GM19328 (cell line): ENCODE results near the gene PTX4.
"Not testable (repeated sequence)": the region's sequence is repeated elsewhere in the genome, so short reads cannot be mapped to it uniquely, and the experiment has no call there.

Experiments used
- ATAC-seq: cut with Tn5 transposase; IDR thresholded peaks from one replicate; pipeline ENCODE4 v1.9.1; 2021; ENCODE audit warnings: mild to moderate bottlenecking, moderate library complexity; ENCODE audit not compliant: unreplicated experiment

Gene PTX4

DNA sequence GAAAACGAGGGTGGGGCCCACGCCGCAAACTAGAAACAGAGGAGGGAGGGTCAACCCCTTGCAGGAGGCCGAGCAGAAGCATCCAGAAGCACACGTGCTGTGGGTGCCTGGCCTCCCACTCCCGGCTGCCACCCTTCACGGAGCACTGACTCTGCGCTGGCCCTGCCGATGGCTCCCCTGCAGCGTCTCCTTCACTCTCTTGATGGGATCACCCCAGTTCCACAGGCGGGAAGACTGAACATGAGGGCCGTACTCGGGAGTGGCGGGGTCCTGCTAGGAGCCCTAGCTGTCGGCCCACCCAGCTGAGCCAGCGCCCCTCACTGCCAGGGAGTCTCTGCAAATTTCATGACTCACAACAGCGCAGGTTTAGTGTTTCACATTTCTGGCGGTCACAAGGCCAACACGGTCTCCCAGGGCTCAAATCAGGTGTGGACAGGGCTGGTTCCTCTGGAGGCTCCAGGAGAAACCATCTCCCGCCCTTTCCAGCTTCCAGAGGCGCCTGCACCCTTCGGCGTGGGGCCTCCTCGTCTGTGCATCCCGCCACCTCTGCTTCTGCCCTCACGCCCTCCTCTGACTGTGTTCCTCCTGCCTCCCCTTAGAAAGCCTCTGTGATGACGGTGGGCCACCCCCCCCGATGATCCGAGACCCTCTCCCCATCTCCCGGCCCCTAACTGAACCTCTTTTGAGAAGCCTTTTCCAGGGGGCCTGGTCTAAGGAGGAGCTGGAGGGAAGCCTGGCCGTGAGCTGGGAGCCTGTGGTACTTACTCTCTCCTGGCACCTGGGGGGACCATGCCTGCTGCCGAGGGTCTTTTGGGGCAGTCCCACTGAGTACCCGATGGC is 2.0 kb downstream of the PTX4 start:
- ATAC-seq, result no peak

DNA sequence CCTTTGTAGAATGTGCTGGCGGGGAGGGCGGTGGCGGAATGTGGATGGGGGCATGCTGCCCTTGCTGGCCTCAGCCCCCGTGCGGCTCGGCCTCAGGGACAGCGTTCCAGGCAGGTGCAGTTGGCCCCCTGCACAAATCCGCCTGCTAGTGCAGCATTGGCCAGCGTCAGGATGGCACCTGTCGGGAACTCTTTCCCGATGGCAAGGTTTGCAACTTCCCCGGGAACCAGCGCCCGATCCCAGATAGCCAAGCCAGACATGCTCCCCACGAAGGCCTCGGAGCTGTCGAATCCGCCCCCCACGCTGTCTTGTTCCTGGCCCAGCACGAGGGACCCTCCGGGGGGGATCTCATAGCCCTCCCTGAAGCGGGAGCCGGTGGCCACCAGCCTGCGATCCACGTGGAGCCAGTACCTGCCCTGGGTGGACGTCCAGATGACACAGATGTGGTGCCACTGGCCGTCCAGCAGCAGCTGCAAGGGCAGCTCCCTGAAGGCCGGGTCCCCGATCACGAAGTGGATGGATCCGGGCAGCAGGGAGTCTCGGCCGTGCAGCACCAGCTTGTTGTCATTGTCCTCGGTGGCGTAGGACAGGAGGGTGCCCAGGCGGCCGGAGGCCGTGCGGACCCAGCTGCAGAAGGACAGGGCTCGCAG is 2.8 kb downstream of the PTX4 start:
- ATAC-seq, result no peak

DNA sequence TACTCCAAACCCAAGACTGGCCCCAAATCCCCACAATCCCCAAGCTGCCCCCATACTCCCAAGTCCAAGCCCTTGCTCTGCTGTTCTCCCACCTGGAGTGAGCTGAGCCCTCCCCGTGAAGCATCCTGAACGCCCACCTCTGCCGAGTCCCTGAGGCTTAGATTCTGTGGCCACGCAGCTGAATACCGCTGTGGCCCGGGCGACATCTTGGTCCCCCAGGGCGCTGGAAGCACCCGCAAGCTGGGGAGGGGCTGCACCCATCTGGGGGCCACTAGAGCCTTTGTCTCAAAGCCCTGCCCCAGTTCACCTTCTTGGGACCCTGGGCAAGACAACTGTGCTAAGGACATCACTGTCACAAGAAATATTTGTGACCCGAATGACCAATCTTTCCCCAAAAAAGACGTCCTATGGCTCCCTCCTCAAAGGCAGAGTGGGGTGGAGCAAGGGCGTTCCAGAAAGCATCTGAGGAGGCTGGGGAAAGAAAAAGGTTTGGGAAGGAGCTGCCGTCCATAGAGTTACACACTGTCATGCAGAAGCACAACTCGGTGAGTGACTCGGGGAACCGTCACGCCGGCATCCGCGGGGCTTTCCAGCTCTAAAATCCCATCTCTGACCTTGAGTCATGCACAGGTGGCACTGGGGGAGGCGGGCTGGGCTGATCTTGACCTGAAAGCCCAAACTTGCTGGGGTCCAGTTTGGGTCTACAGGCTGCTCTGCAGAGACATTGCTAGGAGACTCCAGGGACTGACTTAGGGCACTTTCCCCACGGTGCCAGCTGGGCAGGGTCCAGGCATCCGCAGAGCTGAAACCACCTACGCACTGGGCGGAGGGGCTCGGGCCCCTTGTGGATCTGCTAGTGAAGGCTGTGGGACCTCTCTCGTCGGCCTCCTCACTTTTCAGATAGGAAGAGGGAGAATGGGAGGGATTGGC is 6.6 kb downstream of the PTX4 start:
- no peak for ATAC-seq

DNA sequence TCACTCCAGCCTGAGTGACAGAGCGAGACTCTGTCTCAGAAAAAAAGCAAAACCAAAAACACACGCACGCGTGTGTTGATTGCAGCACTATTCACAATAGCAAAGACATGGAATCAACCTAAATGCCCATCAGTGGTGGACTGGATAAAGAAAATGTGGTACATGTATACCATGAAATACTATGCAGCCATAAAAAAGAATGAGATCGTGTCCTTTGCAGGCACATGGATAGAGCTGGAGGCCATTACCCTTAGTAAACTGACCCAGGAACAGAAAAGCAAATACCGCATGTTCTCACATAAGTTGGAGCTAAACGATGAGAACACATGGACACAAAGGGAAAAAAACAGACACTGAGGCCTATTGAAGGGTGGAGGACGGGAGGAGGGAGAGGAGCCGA is 9.8 kb downstream of the PTX4 start:
- not testable (repeated sequence) for ATAC-seq

GRCh38 chr16:1477033-1477432 is 11.7 kb downstream of the PTX4 start:
- ATAC-seq, result no peak

- no peak for ATAC-seq
Observed at GRCh38 chr16:1475552-1476114, 13.1 kb downstream of the PTX4 start.

DNA sequence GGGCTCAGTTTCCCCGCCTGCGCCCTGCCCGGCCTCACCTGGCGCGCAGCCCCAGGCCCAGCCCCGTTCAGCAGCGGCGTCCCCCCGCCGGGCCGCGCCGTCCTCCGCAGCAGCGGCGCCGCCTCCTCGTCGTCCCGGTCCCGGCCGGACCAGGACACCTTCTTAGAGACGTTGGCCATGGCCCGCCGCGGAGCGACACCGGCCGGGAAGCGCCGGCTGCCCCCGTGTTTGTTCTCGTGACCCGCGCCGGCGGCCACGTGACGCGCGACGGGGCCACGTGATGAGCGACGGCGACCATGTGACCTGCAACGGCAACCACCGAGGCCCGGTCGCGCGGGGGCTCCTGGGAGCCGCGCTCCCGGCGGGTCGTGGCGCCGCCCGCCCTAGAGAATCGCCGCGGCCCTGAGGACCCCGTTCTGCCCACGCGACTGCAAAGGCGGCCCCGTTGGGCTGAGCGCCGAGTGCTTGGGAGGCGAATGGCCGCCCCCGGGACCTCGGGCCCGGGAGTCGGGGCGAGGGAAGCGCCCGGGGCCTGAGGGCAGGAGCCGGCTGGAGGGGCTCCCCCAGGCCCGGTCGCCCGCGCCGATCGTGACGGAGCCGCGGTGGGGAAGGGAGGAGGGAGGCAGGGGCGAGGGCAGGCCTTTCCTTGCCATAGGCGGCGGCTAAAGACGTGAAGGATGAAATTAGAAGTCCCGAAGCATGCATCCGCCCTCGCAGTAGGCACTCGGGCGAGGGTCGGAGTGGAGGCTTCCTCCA is 13.8 kb downstream of the PTX4 start, which contains the start of gene CLCN7:
TSS of gene CLCN7 (minus strand) at position 233 of the 756 bp plus-strand sequence. CDS start at position 179, 54 bp downstream.
- peak; percentile 90 for ATAC-seq

DNA sequence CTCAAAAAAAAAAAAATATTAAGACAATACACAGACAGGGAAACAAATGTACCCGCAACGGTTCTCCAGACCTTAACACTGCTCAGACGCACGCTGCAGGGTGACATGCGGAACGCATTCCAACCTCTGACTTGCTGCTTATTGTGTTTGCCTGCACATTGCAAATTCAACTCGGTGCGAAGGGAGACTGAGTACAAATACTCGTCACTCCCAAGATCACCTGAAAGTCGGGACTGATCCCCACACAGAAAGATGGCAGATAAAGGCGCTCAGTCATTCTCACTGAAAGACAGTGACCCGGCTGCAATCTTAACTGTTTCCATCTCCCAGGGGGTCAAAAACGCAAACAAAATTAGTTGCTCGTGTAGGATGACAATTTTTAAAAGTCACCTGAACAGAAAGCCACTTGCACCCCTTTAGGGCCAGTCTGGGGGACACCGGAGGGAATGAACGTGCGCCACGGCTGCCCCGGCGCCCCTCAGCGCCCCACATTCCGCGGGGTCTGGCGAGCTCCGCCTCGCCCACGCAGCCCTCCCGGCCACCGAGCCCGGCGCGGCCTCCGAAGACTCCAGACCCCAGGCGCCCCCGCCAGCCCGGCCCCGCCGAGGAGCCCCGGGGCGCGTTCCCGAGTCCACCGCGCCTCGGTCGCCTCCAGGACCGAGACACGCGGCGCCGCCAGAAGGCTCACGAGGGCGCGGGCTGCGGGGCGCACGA is 14.5 kb downstream of the PTX4 start:
- ATAC-seq, result peak; percentile 24

DNA sequence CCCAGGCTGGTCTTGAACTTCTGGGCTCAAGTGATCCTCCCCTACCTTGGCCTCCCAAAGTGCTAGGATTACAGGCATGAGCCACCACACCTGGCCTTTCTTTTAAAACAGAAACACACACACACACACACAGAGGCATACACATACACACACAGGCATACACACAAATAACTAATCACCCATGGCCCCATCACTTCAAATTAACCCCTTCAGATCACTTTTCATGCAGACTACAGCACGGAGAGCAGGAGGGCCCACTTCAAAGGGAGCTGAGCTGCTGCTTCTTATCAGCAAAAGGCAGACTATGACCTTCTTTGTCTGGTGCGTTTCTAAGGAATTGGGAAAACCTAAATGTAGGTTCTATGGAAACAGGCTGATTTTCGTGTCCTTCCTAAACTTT is 15.8 kb downstream of the PTX4 start:
- ATAC-seq, result no peak

GRCh38 chr16:1471569-1472194 is 17.1 kb downstream of the PTX4 start:
- no peak for ATAC-seq

GRCh38 chr16:1470481-1471251 is 18.1 kb downstream of the PTX4 start:
- no peak for ATAC-seq

DNA sequence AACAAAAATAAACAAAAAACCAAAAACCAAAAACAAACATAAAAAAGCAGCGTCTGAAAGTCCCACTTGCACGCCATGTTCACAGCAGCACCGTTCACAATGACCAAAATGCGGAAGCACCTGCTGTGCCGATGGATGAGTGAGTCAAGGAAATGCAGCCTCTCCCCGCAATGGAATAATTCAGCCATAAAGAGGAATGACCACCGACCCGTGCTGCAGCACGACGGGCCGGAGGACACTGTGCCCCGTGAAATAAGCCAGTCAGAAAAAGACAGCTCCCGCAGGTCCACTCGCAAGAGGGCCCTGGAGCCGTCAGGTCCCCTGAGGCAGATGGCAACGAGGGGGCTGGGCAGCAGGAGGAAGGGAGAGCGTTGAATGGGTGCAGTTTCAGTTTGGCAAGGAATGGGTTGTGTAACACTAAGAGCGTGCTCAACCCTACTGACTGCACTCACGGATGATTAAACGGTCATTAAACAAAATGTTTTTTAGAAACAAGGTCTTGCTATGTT is 19.0 kb downstream of the PTX4 start:
- ATAC-seq, result no peak

DNA sequence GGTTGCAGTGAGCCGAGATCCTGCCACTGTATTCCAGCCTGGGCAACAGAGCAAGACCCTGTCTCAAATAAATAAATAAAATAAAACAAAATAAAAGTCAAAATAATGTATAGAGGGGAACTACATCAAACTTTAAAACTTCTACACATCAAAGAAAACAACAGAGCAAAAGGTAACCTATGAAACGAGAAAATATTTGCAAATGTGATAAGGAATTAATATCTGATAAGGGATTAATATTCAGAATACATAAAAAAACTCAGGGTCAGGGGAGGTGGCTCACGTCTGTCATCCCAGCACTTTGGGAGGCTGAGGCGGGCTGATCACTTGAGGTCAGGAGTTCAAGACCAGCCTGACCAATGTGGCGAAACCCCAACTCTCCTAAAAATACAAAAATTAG is 19.6 kb downstream of the PTX4 start:
- ATAC-seq, result not testable (repeated sequence)

- no peak for ATAC-seq
Observed at GRCh38 chr16:1468426-1468810, 20.3 kb downstream of the PTX4 start.

- no peak for ATAC-seq
Observed at GRCh38 chr16:1466968-1467521, 21.7 kb downstream of the PTX4 start.

- ATAC-seq, result no peak
Observed at GRCh38 chr16:1466054-1466453, 22.7 kb downstream of the PTX4 start.

GRCh38 chr16:1465567-1465915 is 23.2 kb downstream of the PTX4 start:
- no peak for ATAC-seq
